Measurements from ENCODE around the gene STX2.

DNA sequence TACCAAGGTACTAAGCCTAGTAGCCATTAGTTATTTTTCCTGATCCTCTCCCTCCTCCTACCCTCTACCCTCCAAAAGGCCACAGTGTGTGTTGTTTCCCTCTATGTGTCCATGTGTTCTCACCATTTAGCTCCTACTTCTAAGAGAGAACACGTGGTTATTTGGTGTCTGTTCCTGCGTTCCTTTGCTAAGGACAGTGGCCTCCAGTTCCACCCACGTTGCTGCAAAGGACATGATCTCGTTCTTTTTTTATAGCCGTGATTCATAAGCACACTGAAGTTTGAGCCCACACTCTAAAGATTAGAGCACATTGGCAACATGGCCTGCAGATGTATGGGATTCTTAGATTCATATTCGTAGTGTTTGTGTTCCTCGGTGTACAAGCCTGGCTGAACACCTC is 8.1 kb upstream of the STX2 start:
- TF ChIP-seq, protein P1, sequence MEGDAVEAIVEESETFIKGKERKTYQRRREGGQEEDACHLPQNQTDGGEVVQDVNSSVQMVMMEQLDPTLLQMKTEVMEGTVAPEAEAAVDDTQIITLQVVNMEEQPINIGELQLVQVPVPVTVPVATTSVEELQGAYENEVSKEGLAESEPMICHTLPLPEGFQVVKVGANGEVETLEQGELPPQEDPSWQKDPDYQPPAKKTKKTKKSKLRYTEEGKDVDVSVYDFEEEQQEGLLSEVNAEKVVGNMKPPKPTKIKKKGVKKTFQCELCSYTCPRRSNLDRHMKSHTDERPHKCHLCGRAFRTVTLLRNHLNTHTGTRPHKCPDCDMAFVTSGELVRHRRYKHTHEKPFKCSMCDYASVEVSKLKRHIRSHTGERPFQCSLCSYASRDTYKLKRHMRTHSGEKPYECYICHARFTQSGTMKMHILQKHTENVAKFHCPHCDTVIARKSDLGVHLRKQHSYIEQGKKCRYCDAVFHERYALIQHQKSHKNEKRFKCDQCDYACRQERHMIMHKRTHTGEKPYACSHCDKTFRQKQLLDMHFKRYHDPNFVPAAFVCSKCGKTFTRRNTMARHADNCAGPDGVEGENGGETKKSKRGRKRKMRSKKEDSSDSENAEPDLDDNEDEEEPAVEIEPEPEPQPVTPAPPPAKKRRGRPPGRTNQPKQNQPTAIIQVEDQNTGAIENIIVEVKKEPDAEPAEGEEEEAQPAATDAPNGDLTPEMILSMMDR (IDR thresholded peaks at IDR 0.05; ENCODE audit: extremely low read depth in 1 of 2, insufficient read depth in 1 of 2, low read depth in 1 of 2, low read length in 2 of 2) = no peak
- TF ChIP-seq POLR2AphosphoS5 (IDR thresholded peaks at IDR 0.05; ENCODE audit: insufficient read depth, low read depth, low read length) (no peak), POLR2A (IDR thresholded peaks at IDR 0.05; ENCODE audit: low read depth, low read length) (no peak), FOS (IDR thresholded peaks at IDR 0.05; ENCODE audit: borderline replicate concordance, insufficient read depth, low read length) (no peak), EZH2 (IDR thresholded peaks at IDR 0.05; ENCODE audit: borderline replicate concordance, low read depth, low read length, severe bottlenecking) (no peak), JUN (IDR thresholded peaks at IDR 0.05; ENCODE audit: borderline replicate concordance, insufficient read depth, insufficient read length, low read depth) (no peak)
